ENCODE results near the gene FUCA2.

The FUCA2 gene, protein sequence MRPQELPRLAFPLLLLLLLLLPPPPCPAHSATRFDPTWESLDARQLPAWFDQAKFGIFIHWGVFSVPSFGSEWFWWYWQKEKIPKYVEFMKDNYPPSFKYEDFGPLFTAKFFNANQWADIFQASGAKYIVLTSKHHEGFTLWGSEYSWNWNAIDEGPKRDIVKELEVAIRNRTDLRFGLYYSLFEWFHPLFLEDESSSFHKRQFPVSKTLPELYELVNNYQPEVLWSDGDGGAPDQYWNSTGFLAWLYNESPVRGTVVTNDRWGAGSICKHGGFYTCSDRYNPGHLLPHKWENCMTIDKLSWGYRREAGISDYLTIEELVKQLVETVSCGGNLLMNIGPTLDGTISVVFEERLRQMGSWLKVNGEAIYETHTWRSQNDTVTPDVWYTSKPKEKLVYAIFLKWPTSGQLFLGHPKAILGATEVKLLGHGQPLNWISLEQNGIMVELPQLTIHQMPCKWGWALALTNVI

DNA sequence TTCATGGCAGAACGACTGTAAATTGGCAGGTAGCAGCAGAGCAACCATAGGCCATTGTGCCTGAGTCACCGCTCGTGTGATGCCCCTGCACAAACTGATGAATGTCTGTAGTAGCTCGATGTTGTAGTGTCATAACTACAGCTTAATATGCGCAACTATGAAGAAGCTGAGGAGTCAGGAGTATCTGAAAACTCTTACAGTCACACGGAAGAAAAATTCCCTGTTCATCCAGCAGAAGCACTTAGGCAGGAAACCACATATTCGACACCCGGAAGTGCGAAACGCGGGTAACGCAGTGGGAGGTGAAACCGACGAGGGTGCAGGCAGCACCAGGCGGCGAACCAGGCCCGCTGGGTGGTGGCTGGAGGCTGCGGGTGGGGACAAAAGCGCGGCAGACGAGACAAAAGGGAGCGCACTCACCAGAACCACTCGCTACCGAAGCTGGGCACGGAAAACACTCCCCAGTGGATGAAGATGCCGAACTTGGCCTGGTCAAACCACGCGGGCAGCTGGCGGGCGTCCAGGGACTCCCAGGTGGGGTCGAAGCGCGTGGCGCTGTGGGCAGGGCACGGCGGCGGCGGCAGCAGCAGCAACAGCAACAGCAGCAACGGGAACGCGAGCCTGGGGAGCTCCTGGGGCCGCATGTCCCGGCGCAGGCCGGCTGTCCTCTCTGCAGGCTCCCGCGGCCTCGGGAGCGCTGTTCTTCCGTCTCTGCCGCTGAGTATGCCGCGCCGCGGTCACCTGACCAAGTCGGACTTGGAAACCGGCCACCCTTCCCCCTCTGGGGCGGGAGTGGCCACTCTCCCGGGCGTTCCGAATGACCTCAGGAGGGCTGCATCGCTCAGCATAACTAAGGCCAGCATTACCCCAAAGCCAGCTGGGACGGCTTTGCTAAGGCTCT lies at the start of gene FUCA2:
TSS of gene FUCA2 (minus strand) at position 730 of the 901 bp plus-strand sequence. CDS start at position 644, 86 bp downstream.
- Histone ChIP-seq H3K36me3 (replicated peaks) (no peaks in the 10 kb centered on the region), H3K4me3 (ENCODE audit: low read depth, low read length) (peak within 1 kb of the TSS; percentile 68), H3K27ac (peak within 1 kb of the TSS; percentile 82), H3K27me3 (replicated peaks) (no peaks in the 10 kb centered on the region)
- TF ChIP-seq, protein P1, sequence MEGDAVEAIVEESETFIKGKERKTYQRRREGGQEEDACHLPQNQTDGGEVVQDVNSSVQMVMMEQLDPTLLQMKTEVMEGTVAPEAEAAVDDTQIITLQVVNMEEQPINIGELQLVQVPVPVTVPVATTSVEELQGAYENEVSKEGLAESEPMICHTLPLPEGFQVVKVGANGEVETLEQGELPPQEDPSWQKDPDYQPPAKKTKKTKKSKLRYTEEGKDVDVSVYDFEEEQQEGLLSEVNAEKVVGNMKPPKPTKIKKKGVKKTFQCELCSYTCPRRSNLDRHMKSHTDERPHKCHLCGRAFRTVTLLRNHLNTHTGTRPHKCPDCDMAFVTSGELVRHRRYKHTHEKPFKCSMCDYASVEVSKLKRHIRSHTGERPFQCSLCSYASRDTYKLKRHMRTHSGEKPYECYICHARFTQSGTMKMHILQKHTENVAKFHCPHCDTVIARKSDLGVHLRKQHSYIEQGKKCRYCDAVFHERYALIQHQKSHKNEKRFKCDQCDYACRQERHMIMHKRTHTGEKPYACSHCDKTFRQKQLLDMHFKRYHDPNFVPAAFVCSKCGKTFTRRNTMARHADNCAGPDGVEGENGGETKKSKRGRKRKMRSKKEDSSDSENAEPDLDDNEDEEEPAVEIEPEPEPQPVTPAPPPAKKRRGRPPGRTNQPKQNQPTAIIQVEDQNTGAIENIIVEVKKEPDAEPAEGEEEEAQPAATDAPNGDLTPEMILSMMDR (IDR thresholded peaks at IDR 0.05; ENCODE audit: low read depth, low read length, missing control alignments): peak; percentile 21
- DNase-seq: peak; percentile 73
- in situ Hi-C loops (cut with HindIII; ENCODE audit: low pct_ligation_motif_present, low sequenced_read_pairs): no loop called here

DNA sequence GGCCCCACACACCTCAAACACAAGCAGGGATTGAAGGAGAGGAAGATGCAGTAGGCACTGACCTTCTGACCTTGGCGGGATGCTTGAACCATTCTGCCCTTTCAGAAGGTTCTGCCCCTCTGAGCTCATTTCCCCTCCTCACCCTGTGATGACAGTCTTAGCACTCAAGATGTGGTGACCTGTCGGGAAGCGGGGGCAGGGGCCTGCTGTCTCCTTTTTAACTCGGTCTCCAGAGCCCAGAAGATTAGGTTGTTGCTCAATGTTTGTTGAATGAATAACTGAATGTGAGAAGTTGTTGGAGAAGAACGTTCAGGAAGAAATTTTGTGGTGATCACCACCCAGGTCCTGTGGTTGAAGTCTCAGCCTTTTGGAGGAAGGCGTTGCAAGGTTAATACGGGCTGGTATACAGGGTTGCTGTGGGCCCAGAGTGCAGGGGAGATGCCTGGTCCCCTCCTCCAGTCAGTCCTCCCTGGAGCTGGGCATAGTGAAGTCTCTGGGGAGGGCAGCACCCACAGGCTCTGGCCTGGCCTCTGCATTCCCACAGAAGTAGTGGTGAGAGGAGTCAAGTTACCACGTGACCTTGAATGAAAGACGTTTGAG lies 49.7 kb upstream of the FUCA2 start:
- no peak for DNase-seq
- Histone ChIP-seq H3K27ac (no peak overlapping the region), H3K27me3 (replicated peaks) (no peaks in the 10 kb centered on the region), H3K4me3 (ENCODE audit: low read depth, low read length) (no peak overlapping the region), H3K36me3 (replicated peaks) (no peaks in the 10 kb centered on the region)
- in situ Hi-C loops (cut with HindIII; ENCODE audit: low pct_ligation_motif_present, low sequenced_read_pairs): no loop called here
- TF ChIP-seq, protein P1 (IDR thresholded peaks at IDR 0.05; ENCODE audit: low read depth, low read length, missing control alignments): no peak

DNA sequence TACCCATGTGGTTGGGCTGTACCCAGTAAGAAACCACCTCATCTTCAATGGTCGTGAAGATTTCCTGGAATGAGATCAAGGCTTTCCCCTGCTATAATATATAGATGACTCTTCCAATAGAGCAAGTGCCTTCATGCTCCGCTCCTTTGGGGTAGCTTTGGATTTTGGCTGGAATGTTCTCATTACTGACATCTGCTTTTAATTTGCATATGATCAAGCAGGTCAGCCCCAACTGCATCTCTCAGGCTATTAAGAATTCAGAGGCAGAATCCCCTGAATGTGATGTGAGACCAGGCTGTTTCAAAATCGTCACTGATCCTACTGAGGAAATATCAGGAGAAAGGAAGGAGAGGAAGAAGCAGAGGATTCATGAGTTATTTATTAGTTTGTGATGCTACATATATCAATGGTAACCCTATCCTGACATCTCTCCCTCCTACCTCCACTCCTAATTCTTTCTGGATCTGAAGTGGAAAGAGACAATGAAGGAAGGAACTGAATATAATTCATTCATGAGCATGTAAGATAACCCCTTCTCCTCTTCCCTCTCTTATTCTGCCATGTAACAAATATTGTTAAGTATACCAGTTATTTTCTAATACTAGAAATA lies 47.6 kb upstream of the FUCA2 start:
- DNase-seq: no peak
- TF ChIP-seq, protein P1 (IDR thresholded peaks at IDR 0.05; ENCODE audit: low read depth, low read length, missing control alignments): no peak
- H3K27ac ChIP-seq: no peak overlapping the region
- in situ Hi-C loops (cut with HindIII; ENCODE audit: low pct_ligation_motif_present, low sequenced_read_pairs): no loop called here
- H3K4me3 ChIP-seq (ENCODE audit: low read depth, low read length): no peak overlapping the region
- no peaks in the 10 kb centered on the region for H3K27me3 ChIP-seq (replicated peaks)
- H3K36me3 ChIP-seq (replicated peaks): no peaks in the 10 kb centered on the region

DNA sequence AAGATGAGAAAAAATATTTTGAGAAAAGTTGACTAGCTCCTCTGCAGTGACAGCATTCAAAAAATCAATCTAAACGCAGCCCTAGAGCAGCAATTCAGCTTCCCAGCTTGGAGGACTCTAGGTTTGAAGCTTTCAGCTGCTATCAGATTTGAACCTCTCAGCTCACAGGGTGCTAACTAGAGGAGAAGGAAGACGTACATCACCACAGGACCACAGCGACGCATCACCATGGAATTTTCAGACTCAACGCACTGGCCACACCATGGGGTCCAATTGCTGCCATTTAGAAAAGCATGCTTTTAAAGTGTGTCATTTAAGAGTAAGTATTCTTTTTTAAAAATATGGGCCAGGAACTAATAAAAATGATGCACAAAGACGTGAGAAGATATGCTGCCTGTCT lies 45.0 kb upstream of the FUCA2 start:
- no peak overlapping the region for H3K4me3 ChIP-seq (ENCODE audit: low read depth, low read length)
- in situ Hi-C loops (cut with HindIII; ENCODE audit: low pct_ligation_motif_present, low sequenced_read_pairs): no loop called here
- TF ChIP-seq, protein P1 (IDR thresholded peaks at IDR 0.05; ENCODE audit: low read depth, low read length, missing control alignments): no peak
- H3K27ac ChIP-seq: peak overlapping the region; percentile 87
- peak; percentile 97 for DNase-seq
- H3K27me3 ChIP-seq (replicated peaks): no peaks in the 10 kb centered on the region
- H3K36me3 ChIP-seq (replicated peaks): no peaks in the 10 kb centered on the region

DNA sequence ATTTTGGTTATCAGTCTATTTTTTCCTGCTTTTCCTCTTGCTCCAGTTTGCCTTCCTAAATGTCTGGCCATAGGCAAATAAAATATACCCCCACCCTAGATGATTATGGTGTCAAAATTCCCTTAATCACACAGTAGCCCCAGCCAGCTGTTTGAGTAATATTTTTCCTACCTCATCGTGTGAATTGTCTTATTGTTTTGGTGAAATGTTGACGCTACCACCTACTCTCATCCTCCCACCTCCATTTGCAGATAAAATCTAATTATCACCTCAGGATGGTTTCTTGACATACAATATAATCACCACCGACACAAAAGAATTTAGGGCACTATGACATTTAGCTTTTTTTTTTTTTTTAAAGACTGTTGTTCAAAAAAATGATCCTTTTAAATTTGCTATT lies 44.1 kb upstream of the FUCA2 start:
- TF ChIP-seq, protein P1 (IDR thresholded peaks at IDR 0.05; ENCODE audit: low read depth, low read length, missing control alignments): no peak
- DNase-seq: no peak
- Histone ChIP-seq H3K36me3 (replicated peaks) (no peaks in the 10 kb centered on the region), H3K4me3 (ENCODE audit: low read depth, low read length) (no peak overlapping the region), H3K27ac (peak overlapping the region; percentile 41), H3K27me3 (replicated peaks) (no peaks in the 10 kb centered on the region)
- in situ Hi-C loops (cut with HindIII; ENCODE audit: low pct_ligation_motif_present, low sequenced_read_pairs): no loop called here

Measured in brain microvascular endothelial cell (primary cell).